Measurements from ENCODE around the gene SEC11C.
"Not testable (repeated sequence)": the region's sequence is repeated elsewhere in the genome, so short reads cannot be mapped to it uniquely, and the experiment has no call there.

The SEC11C gene

DNA sequence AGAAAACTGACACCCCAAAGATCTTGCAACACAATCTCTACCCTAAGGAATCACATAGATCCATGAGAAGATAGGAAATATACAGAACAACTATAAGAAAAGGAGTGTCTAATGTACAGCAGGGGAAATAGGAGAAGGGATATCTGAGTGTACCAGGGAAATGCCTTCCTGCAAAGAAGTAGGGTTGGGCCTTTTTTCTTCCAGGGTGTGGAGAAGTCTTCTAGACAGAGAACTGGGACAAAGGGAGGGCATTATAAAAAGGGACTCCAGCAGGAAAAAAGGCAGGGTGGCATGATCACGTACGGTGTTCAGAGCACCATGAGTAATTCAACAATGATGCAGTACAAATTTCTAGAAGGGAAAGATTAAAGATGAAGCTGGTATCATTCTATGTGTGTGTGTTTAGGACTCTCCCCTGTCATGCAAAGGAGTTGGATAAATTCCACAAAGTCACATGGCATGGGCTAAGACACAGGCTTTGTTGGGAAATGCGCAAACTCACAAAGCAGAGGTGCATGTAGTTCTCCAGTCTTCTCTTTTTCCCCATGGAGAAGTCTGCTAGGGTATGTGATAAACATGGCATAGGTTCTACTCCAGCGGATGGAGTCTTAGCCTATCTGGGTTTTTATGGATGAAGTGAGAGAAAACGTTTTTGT, 6.7 kb upstream of the SEC11C start:
- ATAC-seq (replicated peaks) (no peak), DNase-seq (no peak)
- H3K4me3 Mint-ChIP-seq, result no peak overlapping the region
- no peaks in the 10 kb centered on the region for H3K4me1 Mint-ChIP-seq (ENCODE audit: low read depth in 2 of 2)
- no peak overlapping the region for H3K27ac Mint-ChIP-seq
- H3K27me3 Mint-ChIP-seq, result peaks cover 66 to 83% of the 10 kb centered on the region in 2 donors
- no peaks in the 10 kb centered on the region for H3K36me3 Mint-ChIP-seq (ENCODE audit: insufficient read depth)
- no peaks in the 10 kb centered on the region for H3K9me3 Mint-ChIP-seq

DNA sequence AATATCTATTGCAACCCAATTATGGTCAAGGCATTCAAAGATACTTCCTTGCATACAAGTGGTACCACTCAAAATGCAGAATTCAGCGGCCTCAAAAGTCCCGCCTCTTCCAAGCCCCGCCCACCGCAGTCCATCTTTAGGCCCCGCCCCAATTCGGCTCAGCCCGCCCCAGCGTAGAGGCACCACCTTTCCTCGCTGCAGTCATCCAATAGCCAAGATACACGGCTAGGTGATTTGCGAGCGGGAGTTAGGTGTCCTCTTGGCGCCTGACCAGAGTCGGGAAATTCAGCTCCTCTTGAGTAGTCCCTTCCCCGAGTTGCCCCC, 431 bp upstream of the SEC11C start:
- DNase-seq (peak; percentile 91 to 95 (median 93)), ATAC-seq (replicated peaks) (peak; percentile 80)
- peaks cover 19 to 22% of the 10 kb centered on the region in 2 donors for H3K27me3 Mint-ChIP-seq
- H3K4me1 Mint-ChIP-seq (ENCODE audit: low read depth in 2 of 2), result peaks cover 30 to 45% of the 10 kb centered on the region in 2 donors
- peaks cover 11% of the 10 kb centered on the region for H3K36me3 Mint-ChIP-seq (ENCODE audit: insufficient read depth)
- H3K9me3 Mint-ChIP-seq, result no peaks in the 10 kb centered on the region
- peak overlapping the region; percentile 92 to 94 for H3K4me3 Mint-ChIP-seq
- peak overlapping the region; percentile 100 for H3K27ac Mint-ChIP-seq

DNA sequence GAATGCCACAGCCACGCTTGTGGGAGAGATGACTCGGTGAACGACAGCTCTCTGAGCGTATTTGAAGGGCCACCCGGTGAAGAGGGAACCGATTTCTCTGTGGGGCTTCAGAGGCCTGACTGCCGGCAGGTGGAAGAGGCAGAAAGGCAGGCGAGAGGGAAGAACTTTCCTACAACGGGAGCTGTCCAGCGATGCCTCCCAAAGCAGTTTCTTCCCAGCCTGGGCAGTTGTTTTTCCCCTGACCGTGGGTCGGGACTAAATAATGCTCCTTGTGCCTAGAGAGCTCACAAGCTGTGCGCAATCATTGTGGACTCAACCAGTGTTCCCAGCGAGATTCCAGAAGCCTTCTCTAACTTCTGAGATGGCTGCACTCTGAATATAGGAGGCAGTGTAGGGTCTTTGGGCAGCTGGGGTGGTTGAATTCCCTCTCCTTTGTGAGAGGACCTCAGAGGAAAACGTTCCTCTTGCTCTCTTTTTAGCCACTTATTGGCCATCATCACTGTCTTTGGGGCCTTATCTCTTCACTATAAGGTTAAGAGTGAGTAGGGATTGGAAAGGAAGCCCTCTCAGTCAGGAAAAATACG, 710 bp downstream of the SEC11C start:
- H3K9me3 Mint-ChIP-seq, result no peaks in the 10 kb centered on the region
- ATAC-seq (replicated peaks) (peak; percentile 2), DNase-seq (no peak)
- peaks cover 33 to 52% of the 10 kb centered on the region in 2 donors for H3K4me1 Mint-ChIP-seq (ENCODE audit: low read depth in 2 of 2)
- peak overlapping the region; percentile 100 for H3K27ac Mint-ChIP-seq
- H3K27me3 Mint-ChIP-seq, result peaks cover 8 to 11% of the 10 kb centered on the region in 2 donors
- H3K4me3 Mint-ChIP-seq, result peak overlapping the region; percentile 92 to 94
- peaks cover 11% of the 10 kb centered on the region for H3K36me3 Mint-ChIP-seq (ENCODE audit: insufficient read depth)

DNA sequence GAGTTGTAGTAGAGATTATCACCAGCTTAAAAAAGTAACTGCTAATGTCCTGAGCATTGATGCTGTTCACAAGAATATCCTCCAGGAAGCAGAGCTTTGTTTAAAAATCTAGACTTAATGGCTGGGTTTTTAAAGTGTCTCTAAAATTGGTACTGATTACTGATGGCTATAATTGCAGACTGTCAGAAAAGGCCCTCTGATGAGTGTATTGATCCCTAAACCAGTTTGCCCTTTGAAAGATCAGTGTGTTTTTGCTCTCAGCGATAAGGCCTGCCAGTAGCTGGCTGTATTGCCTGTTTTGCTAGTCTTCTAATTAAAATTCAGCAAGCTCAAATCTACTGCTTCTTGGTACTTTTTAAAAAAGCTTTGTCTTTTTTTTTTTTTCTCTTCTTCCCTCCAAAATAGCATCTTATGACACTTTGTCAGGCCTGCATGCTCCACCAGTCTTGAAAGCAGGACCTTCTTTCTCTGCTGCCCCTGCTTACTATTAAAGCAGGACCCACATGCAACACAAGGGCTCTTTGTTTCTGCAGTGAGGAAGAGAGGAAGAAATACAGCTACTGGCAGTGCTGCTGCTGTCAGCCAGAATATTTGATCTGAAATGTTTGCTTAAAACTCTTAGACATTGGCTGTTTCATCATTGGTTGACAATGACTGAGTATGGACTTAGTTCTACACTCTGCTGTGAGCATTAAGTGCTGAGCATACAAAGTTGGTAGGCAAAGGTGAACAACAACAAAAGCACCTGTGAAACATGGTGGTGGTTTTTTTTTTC, 1.8 kb downstream of the SEC11C start:
- H3K36me3 Mint-ChIP-seq (ENCODE audit: insufficient read depth), result peaks cover 11% of the 10 kb centered on the region
- peak overlapping the region; percentile 92 to 94 for H3K4me3 Mint-ChIP-seq
- peaks cover 41 to 60% of the 10 kb centered on the region in 2 donors for H3K4me1 Mint-ChIP-seq (ENCODE audit: low read depth in 2 of 2)
- H3K27me3 Mint-ChIP-seq, result no peaks in the 10 kb centered on the region
- DNase-seq (no peak), ATAC-seq (replicated peaks) (no peak)
- peak overlapping the region; percentile 100 for H3K27ac Mint-ChIP-seq
- no peaks in the 10 kb centered on the region for H3K9me3 Mint-ChIP-seq

DNA sequence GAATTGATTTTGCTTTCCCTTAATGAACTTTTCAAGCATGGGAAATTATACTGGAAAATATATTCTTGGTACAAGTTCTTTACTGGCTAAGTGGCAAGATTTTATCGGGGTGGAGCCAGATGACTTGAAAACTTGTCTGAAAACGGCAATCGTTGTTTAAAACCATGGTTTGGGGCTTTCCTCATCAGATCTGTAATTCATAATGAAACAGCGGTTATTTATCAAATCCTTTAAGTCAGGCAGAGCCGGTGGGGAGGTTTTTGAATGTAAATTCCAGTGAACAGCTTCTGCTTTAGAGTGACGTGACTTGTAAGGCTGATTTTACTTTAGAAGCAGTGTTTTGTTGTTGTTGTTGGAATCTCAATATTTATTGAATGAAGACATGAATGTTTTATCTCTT, 2.6 kb downstream of the SEC11C start:
- peak overlapping the region; percentile 92 to 94 for H3K4me3 Mint-ChIP-seq
- peak overlapping the region; percentile 67 to 100 for H3K27ac Mint-ChIP-seq
- peaks cover 42 to 63% of the 10 kb centered on the region in 2 donors for H3K4me1 Mint-ChIP-seq (ENCODE audit: low read depth in 2 of 2)

DNA sequence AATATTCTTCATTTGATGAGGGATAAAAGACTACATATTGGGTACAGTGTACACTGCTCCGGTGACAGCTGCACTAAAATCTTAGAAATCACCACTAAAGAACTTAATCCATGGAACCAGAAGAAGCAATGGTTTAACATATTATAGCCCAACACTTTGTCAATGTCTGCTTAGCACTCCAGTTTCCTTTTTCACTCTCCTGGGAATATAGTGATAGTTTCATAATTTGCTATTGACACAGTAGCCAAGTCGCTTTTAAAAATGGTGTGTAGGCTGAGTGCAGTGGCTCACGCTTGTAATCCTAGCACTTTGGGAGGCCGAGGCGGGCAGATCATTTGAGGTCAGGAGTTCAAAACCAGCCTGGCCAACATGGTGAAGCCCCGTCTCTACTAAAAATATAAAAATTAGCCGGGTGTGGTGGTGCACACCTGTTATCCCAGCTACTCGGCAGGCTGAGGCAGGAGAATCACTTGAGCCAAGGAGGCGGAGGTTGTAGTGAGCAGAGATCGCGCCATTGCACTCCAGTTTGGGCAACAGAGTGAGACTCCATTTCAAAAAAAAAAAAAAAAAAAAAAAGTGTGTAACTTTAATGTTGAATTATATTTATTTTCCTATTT, 3.2 kb downstream of the SEC11C start:
- H3K36me3 Mint-ChIP-seq (ENCODE audit: insufficient read depth), result peaks cover 11% of the 10 kb centered on the region
- H3K9me3 Mint-ChIP-seq; ATAC-seq (replicated peaks); H3K27me3 Mint-ChIP-seq; DNase-seq: not testable (repeated sequence)
- H3K27ac Mint-ChIP-seq, result peak overlapping the region in 1 of 2 donors; percentile 67
- peak overlapping the region; percentile 92 to 94 for H3K4me3 Mint-ChIP-seq
- peaks cover 45 to 66% of the 10 kb centered on the region in 2 donors for H3K4me1 Mint-ChIP-seq (ENCODE audit: low read depth in 2 of 2)

More for the DNA sequence above, 2.6 kb downstream of the SEC11C start:
- ATAC-seq (replicated peaks), result no peak
- DNase-seq, result no peak
- H3K27me3 Mint-ChIP-seq, result no peaks in the 10 kb centered on the region
- H3K36me3 Mint-ChIP-seq (ENCODE audit: insufficient read depth), result peaks cover 11% of the 10 kb centered on the region
- H3K9me3 Mint-ChIP-seq, result no peaks in the 10 kb centered on the region

DNA sequence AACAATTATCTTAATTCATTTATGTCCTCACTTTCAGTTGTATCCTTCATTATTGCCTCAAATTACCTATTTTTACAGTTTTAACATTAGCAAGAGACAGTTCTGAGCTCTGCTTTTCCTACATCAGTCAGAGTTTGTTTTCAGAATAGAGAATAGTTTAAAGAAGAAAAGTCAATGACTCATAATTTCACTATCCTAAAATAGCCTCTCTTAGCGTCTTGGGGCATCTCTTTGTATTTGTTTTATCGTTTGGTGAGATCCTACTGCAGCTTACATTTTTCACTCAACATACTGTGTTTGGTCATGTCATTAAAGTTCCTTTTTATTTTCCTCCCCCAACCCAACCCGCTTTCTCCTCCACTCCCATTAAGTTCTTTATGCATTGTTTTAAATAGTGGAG, 3.8 kb downstream of the SEC11C start:
- H3K27me3 Mint-ChIP-seq, result no peaks in the 10 kb centered on the region
- peaks cover 11% of the 10 kb centered on the region for H3K36me3 Mint-ChIP-seq (ENCODE audit: insufficient read depth)
- no peak overlapping the region for H3K4me3 Mint-ChIP-seq
- peaks cover 48 to 67% of the 10 kb centered on the region in 2 donors for H3K4me1 Mint-ChIP-seq (ENCODE audit: low read depth in 2 of 2)
- H3K9me3 Mint-ChIP-seq, result no peaks in the 10 kb centered on the region
- DNase-seq (no peak), ATAC-seq (replicated peaks) (no peak)
- no peak overlapping the region for H3K27ac Mint-ChIP-seq

DNA sequence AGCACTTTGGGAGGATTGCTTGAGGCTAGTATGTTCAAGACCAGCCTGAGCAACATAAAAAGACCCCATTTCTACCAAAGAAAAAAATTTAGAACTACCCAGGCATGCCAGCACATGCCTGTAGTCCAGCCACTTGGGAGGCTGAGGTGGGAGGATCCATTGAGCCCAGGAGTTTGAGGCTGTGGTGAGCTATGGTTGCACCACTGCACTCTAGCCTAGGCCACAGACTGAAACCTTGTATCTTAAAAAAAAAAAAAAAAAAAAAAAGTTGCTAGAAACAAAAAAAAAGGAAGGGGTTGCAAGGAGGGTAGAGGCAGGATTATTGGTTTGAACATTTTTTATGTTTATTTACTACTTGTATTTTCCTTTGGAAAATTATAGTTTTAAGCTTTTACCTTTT, 4.8 kb downstream of the SEC11C start:
- DNase-seq (no peak), ATAC-seq (replicated peaks) (no peak)
- Mint-ChIP-seq H3K4me3 (no peak overlapping the region), H3K4me1 (ENCODE audit: low read depth in 2 of 2) (peaks cover 51 to 67% of the 10 kb centered on the region in 2 donors), H3K27me3 (no peaks in the 10 kb centered on the region), H3K27ac (no peak overlapping the region), H3K36me3 (ENCODE audit: insufficient read depth) (peaks cover 15% of the 10 kb centered on the region), H3K9me3 (no peaks in the 10 kb centered on the region)

DNA sequence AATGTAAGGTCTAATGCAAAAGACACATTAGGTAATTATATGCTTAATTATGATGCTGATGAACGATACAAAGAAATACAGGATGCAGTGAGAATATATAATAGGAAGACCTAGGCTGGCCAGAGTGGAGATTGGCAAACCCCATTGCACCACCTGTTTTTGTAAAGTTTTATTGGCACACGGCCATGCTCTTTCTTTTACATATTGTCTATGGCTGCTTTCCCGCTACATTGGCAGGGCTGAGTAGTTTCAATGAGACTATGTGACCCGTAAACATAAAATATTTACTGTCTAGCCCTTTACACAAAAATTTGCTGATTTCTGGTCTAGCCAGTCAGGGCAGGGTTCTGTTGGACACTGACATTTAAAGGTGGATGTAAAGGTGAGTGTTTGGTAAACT, 5.4 kb downstream of the SEC11C start:
- Mint-ChIP-seq H3K9me3 (no peaks in the 10 kb centered on the region), H3K4me1 (ENCODE audit: low read depth in 2 of 2) (peaks cover 50 to 64% of the 10 kb centered on the region in 2 donors), H3K36me3 (ENCODE audit: insufficient read depth) (peaks cover 16% of the 10 kb centered on the region), H3K4me3 (no peak overlapping the region), H3K27me3 (no peaks in the 10 kb centered on the region), H3K27ac (no peak overlapping the region)
- DNase-seq (no peak), ATAC-seq (replicated peaks) (no peak)

DNA sequence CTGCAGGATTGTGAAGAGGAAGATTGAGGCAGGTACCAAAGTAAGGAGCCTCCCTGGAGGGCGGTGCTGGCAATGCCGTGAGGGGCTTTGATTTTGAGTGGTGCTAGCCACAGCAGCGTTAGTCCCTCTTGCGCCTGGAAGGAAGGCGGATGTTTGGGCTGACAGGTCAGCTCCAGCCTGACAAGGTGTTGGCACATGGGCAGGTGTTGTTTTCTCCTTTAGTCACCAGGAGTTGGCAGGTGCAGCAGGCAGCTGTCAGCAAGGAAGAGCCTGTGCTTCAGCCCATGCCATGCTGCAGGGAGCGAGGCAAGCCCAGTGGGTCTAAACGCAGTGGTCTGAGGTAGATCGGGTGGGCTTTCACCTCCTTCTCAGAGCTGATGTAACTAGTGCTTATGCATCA, 8.5 kb downstream of the SEC11C start:
- no peaks in the 10 kb centered on the region for H3K27me3 Mint-ChIP-seq
- no peaks in the 10 kb centered on the region for H3K9me3 Mint-ChIP-seq
- peaks cover 37% of the 10 kb centered on the region for H3K36me3 Mint-ChIP-seq (ENCODE audit: insufficient read depth)
- no peak overlapping the region for H3K4me3 Mint-ChIP-seq
- DNase-seq, result no peak
- peaks cover 27 to 37% of the 10 kb centered on the region in 2 donors for H3K4me1 Mint-ChIP-seq (ENCODE audit: low read depth in 2 of 2)
- ATAC-seq (replicated peaks), result no peak
- peak overlapping the region; percentile 44 to 68 for H3K27ac Mint-ChIP-seq

DNA sequence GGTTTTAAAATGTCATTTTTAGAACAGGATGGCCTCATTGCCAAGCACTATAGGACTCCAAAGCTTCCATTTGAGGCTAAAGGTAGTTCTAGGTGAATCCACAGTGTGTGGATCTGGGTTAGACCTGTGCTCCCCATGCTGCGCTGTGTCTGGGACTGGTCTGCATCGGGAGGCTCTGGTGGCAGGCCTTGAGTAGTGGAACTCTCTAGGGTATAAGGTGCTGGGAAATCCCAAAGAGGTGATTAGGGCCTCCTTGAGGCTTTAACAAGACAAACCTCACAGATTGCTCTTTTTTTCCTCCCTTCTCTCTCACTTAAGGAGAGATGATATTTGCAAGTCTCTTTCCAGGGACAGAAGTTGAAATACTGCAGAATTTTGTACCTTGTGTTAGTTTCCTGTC, 9.3 kb downstream of the SEC11C start:
- DNase-seq (no peak), ATAC-seq (replicated peaks) (no peak)
- peaks cover 45% of the 10 kb centered on the region for H3K36me3 Mint-ChIP-seq (ENCODE audit: insufficient read depth)
- H3K9me3 Mint-ChIP-seq, result no peaks in the 10 kb centered on the region
- peak overlapping the region; percentile 62 to 68 for H3K27ac Mint-ChIP-seq
- no peaks in the 10 kb centered on the region for H3K27me3 Mint-ChIP-seq
- peak overlapping the region in 1 of 2 donors; percentile 14 for H3K4me3 Mint-ChIP-seq
- peaks cover 24 to 31% of the 10 kb centered on the region in 2 donors for H3K4me1 Mint-ChIP-seq (ENCODE audit: low read depth in 2 of 2)

DNA sequence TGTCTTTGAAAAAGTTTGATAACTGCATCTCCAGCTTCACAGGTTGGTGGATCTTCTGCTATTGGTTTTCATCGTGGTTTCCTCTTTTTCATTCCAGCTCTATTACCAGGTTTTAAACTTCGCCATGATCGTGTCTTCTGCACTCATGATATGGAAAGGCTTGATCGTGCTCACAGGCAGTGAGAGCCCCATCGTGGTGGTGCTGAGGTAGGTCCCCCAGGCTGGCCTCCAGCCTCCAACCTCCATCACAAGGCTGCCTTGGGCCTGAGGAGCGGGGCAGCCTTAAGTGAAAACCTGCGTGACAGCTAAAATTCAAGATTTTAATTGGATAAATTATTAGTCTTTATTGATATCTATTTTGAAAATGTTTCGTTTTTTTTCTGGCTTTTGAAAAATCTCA, 9.7 kb downstream of the SEC11C start:
- no peak for ATAC-seq (replicated peaks)

DNA sequence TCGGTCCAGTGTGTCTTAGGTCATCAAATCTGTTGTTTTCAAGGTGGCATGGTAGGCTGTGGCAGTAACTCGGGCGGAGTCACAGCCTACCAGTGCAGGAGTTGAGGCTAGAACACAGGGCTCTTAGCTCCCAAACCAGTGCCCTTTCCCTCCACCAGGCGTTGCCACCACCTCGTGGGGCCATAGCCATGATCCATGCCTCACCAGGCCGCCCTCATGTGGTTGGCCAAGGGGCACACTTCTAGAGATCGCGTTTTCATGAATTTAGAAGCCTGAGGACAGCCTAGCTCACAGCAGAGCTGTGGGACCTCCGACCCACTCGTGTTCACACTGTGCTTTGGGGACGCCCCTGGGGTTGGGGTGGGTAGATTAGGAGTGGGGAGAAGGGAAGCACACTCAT, 10.6 kb downstream of the SEC11C start:
- H3K9me3 Mint-ChIP-seq, result no peaks in the 10 kb centered on the region
- H3K27me3 Mint-ChIP-seq, result no peaks in the 10 kb centered on the region
- ATAC-seq (replicated peaks), result no peak
- no peak overlapping the region for H3K4me3 Mint-ChIP-seq
- H3K27ac Mint-ChIP-seq, result no peak overlapping the region
- H3K4me1 Mint-ChIP-seq (ENCODE audit: low read depth in 2 of 2), result peaks cover 23% of the 10 kb centered on the region in 2 donors
- DNase-seq, result no peak
- peaks cover 56% of the 10 kb centered on the region for H3K36me3 Mint-ChIP-seq (ENCODE audit: insufficient read depth)

More for the DNA sequence above, 9.7 kb downstream of the SEC11C start:
- Mint-ChIP-seq H3K27ac (peak overlapping the region in 1 of 2 donors; percentile 62), H3K36me3 (ENCODE audit: insufficient read depth) (peaks cover 49% of the 10 kb centered on the region), H3K27me3 (no peaks in the 10 kb centered on the region), H3K4me1 (ENCODE audit: low read depth in 2 of 2) (peaks cover 24 to 28% of the 10 kb centered on the region in 2 donors), H3K4me3 (no peak overlapping the region), H3K9me3 (no peaks in the 10 kb centered on the region)
- no peak for DNase-seq

All from effector memory CD8-positive, alpha-beta T cell (primary cell).